HepG2 (cell line): ENCODE data around the gene REM2. TPM values are rescaled to one million over a fixed set of nuclear protein-coding genes. Genes with fewer than 3 reads are reported as not detected.

Source experiments
- ADNP ChIP-seq: sonication (generic); formaldehyde crosslinking; IDR thresholded peaks from 2 replicates; pipeline ENCODE4 v1.4.0; 2020; ENCODE audit warnings: missing genetic modification reagents
- ERF ChIP-seq: IDR thresholded peaks from 2 replicates; pipeline ENCODE4 v1.6.1; 2018; ENCODE audit warnings: missing biosample characterization, missing genetic modification reagents
- KDM5B ChIP-seq: sonication (generic); formaldehyde crosslinking; IDR thresholded peaks from 2 replicates; pipeline ENCODE4 v1.4.0; 2020; ENCODE audit warnings: missing genetic modification reagents, mild to moderate bottlenecking, borderline replicate concordance
- POLR2AphosphoS2 ChIP-seq: IDR thresholded peaks from 2 replicates; pipeline ENCODE4 v1.6.1; 2011; ENCODE audit warnings: low read depth, low read length, improper control_type of control experiment
- SPEN ChIP-seq: sonication (generic); formaldehyde crosslinking; IDR thresholded peaks from 2 replicates; pipeline ENCODE4 v1.5.1; 2020; ENCODE audit warnings: low read depth, mild to moderate bottlenecking, missing genetic modification reagents
- SRF ChIP-seq: IDR thresholded peaks from 2 replicates; pipeline ENCODE4 v1.6.1; 2011; ENCODE audit warnings: mild to moderate bottlenecking, low read depth, low read length, moderate library complexity
- SSRP1 ChIP-seq: IDR thresholded peaks from 2 replicates; pipeline ENCODE4 v1.6.1; 2016; ENCODE audit warnings: control low read depth
- TBP ChIP-seq: sonication (generic); formaldehyde crosslinking; IDR thresholded peaks from 2 replicates; pipeline ENCODE4 v1.5.0; 2020; ENCODE audit warnings: missing genetic modification reagents
- ZNF180 ChIP-seq: sonication (generic); formaldehyde crosslinking; IDR thresholded peaks from 2 replicates; pipeline ENCODE4 v1.4.0; 2020; ENCODE audit warnings: low read depth, missing genetic modification reagents, borderline replicate concordance
- ZNF224 ChIP-seq: sonication (generic); formaldehyde crosslinking; IDR thresholded peaks from 2 replicates; pipeline ENCODE4 v1.5.0; 2020; ENCODE audit warnings: mild to moderate bottlenecking, missing genetic modification reagents
- ZNF350 ChIP-seq: sonication (generic); formaldehyde crosslinking; IDR thresholded peaks from 2 replicates; pipeline ENCODE4 v1.4.0; 2020; ENCODE audit warnings: mild to moderate bottlenecking, low read depth, missing genetic modification reagents, borderline replicate concordance
- ZNF367 ChIP-seq: sonication (generic); formaldehyde crosslinking; IDR thresholded peaks from 2 replicates; pipeline ENCODE4 v1.4.0; 2020; ENCODE audit warnings: missing genetic modification reagents, borderline replicate concordance
- ZNF484 ChIP-seq: sonication (generic); formaldehyde crosslinking; IDR thresholded peaks from 2 replicates; pipeline ENCODE4 v1.5.1; 2020; ENCODE audit warnings: mild to moderate bottlenecking, low read depth, missing genetic modification reagents, borderline replicate concordance
- ZNF512 ChIP-seq: sonication (generic); formaldehyde crosslinking; IDR thresholded peaks from 2 replicates; pipeline ENCODE4 v1.4.0; 2020; ENCODE audit warnings: mild to moderate bottlenecking, missing genetic modification reagents
- ZNF749 ChIP-seq: sonication (generic); formaldehyde crosslinking; IDR thresholded peaks from 2 replicates; pipeline ENCODE4 v1.8.0; 2022; ENCODE audit warnings: mild to moderate bottlenecking, missing genetic modification reagents, moderate library complexity, borderline replicate concordance
- polyA plus RNA-seq, 8 experiments: library from polyadenylated mRNA; depleted of rRNA in 3 of 8; stranded (reverse) in 7 of 8; unstranded in 1 of 8; fragments of >200 nt; fragmentation: Illumina TruSeq in 4 of 8; extraction: Trizol in 4 of 8; gene quantifications; 2 replicates each; pipeline versions ENCODE4 v1.2.1 to v1.2.3, GENCODE V29; 2011 to 2016; ENCODE audit warnings: low read depth in 4 of 8, missing spikeins in 1 of 8, mixed read lengths in 1 of 8; ENCODE audit not compliant: insufficient read depth in 1 of 8
- total RNA-seq, 5 experiments: library from RNA; depleted of rRNA; stranded (reverse); fragments of >200 nt; fragmentation: Illumina TruSeq; extraction: Trizol; gene quantifications; 2 replicates each; pipeline ENCODE4 v1.2.3, GENCODE V29; 2016; ENCODE audit warnings: low read depth in 1 of 5
- TF ChIP-seq, protein P1 (sequence below): IDR thresholded peaks from 2 replicates; pipeline ENCODE4 v1.6.1; 2018; ENCODE audit warnings: missing genetic modification reagents
- TF ChIP-seq, protein P2 (sequence below): sonication (generic); formaldehyde crosslinking; IDR thresholded peaks from one replicate; pipeline ENCODE4 v1.5.1; 2020; ENCODE audit warnings: mild to moderate bottlenecking, missing genetic modification reagents; ENCODE audit errors: not compliant biosample characterization
- TF ChIP-seq, protein P3 (sequence below): sonication (generic); formaldehyde crosslinking; IDR thresholded peaks from 2 replicates; pipeline ENCODE4 v1.8.1; 2023; ENCODE audit warnings: mild to moderate bottlenecking, moderate library complexity, missing genetic modification reagents

Gene REM2
- total and polyA plus RNA-seq, 2 of the 13 experiments (the other 11 are each of a cell fraction or from before 2014, with no cell fraction given) = 0.20 TPM; not detected in 1

DNA sequence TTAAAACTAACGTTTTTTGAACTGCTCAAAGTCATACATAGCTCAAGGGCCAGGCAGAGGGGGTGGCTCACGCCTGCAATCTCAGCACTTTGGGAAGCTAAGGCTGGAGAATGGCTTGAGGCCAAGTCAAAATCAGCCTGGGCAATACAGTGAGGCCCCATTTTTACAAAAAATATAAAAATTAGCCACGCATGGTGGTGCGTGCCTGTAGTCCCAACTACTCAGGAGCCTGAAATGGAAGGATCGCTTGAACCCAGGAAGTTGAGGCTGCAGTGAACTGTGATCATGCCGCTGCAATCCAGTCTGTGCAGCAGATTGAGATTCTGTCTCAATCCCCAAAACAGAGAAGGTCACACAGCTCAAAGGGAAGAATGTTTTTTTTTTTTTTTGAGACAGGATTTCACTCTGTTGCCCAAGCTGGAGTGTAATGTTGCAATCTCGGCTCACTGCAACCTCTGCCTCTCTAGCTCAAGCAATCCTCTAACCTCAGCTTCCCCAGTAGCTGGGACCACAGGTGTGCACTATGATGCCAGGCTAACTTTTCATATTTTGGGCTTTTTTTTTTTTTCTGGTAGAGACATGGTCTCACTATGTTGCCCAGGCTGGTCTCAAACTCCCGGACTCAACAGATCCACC lies 33.0 kb downstream of the REM2 start (continued):
- TF ChIP-seq ZNF224 (no peak), ZNF350 (CRISPR knock-in tag) (peak; percentile 45; the same call in 1 of the 2 replicates), ZNF180 (no peak), POLR2AphosphoS2 (no peak), ZNF512 (CRISPR knock-in tag) (no peak), KDM5B (CRISPR knock-in tag) (0 out of 2 replicates have a peak, but pooled peaks have one; percentile 30), TBP (no peak), ZNF367 (no peak), ADNP (no peak), SSRP1 (CRISPR knock-in tag) (no peak), ERF (CRISPR knock-in tag) (no peak), ZNF749 (no peak), SRF (no peak; the same call in 1 of the 2 replicates), ZNF484 (CRISPR knock-in tag) (no peak), SPEN (CRISPR knock-in tag) (peak; percentile 37; the same call in 1 of the 2 replicates)
- TF ChIP-seq, protein P1, sequence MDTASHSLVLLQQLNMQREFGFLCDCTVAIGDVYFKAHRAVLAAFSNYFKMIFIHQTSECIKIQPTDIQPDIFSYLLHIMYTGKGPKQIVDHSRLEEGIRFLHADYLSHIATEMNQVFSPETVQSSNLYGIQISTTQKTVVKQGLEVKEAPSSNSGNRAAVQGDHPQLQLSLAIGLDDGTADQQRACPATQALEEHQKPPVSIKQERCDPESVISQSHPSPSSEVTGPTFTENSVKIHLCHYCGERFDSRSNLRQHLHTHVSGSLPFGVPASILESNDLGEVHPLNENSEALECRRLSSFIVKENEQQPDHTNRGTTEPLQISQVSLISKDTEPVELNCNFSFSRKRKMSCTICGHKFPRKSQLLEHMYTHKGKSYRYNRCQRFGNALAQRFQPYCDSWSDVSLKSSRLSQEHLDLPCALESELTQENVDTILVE (CRISPR knock-in tag) = 0 out of 2 replicates have a peak, but pooled peaks have one; percentile 53
- TF ChIP-seq, protein P2, sequence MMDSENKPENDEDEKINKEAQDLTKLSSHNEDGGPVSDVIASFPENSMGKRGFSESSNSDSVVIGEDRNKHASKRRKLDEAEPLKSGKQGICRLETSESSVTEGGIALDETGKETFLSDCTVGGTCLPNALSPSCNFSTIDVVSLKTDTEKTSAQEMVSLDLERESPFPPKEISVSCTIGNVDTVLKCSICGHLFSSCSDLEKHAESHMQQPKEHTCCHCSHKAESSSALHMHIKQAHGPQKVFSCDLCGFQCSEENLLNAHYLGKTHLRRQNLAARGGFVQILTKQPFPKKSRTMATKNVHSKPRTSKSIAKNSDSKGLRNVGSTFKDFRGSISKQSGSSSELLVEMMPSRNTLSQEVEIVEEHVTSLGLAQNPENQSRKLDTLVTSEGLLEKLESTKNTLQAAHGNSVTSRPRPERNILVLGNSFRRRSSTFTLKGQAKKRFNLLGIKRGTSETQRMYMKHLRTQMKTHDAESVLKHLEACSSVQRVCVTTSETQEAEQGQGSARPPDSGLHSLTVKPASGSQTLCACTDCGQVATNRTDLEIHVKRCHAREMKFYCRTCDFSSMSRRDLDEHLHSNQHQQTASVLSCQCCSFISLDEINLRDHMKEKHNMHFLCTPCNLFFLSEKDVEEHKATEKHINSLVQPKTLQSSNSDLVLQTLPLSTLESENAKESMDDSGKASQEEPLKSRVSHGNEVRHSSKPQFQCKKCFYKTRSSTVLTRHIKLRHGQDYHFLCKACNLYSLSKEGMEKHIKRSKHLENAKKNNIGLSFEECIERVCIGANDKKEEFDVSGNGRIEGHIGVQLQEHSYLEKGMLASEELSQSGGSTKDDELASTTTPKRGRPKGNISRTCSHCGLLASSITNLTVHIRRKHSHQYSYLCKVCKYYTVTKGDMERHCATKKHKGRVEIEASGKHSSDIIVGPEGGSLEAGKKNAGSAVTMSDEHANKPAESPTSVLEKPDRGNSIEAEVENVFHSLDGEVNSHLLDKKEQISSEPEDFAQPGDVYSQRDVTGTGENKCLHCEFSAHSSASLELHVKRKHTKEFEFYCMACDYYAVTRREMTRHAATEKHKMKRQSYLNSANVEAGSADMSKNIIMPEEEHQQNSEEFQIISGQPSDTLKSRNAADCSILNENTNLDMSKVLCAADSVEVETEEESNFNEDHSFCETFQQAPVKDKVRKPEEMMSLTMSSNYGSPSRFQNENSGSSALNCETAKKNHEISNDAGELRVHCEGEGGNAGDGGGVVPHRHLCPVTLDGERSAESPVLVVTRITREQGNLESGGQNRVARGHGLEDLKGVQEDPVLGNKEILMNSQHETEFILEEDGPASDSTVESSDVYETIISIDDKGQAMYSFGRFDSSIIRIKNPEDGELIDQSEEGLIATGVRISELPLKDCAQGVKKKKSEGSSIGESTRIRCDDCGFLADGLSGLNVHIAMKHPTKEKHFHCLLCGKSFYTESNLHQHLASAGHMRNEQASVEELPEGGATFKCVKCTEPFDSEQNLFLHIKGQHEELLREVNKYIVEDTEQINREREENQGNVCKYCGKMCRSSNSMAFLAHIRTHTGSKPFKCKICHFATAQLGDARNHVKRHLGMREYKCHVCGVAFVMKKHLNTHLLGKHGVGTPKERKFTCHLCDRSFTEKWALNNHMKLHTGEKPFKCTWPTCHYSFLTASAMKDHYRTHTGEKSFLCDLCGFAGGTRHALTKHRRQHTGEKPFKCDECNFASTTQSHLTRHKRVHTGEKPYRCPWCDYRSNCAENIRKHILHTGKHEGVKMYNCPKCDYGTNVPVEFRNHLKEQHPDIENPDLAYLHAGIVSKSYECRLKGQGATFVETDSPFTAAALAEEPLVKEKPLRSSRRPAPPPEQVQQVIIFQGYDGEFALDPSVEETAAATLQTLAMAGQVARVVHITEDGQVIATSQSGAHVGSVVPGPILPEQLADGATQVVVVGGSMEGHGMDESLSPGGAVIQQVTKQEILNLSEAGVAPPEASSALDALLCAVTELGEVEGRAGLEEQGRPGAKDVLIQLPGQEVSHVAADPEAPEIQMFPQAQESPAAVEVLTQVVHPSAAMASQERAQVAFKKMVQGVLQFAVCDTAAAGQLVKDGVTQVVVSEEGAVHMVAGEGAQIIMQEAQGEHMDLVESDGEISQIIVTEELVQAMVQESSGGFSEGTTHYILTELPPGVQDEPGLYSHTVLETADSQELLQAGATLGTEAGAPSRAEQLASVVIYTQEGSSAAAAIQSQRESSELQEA = no peak
- TF ChIP-seq, protein P3, sequence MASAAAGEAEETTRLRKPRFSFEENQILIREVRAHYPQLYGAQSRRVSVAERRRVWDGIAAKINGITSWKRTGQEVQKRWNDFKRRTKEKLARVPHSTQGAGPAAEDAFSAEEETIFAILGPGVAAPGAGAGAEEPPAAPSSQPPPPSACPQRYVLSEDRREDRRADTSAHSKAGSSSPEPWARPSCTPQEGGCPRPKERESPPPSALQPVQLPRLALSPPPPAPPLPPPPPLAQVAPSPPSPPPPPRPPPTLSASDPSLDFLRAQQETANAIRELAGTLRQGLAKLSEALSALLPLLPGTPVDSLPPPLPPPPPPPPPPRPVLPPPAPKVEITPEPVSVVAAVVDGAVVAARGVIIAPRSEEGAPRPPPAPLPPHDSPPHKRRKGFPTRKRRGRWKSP = no peak
